ENCODE data around the gene SGCG. TPM values are rescaled to one million over a fixed set of nuclear protein-coding genes. Genes with fewer than 3 reads are reported as not detected.
"Not testable (repeated sequence)": the region's sequence is repeated elsewhere in the genome, so short reads cannot be mapped to it uniquely, and the experiment has no call there.

Gene SGCG
- polyA plus RNA-seq (2012; ENCODE audit: insufficient read depth, insufficient read length), result not detected

- no peak within 1 kb of the TSS for H3K4me3 ChIP-seq (ENCODE audit: low read length)
- no peak for DNase-seq (ENCODE audit: low read depth, low spot score)
Observed at GRCh38 chr13:23180711-23181110, at the start of gene SGCG. Gene SGCG, plus strand, starts transcription at chr13:23180979. Its CDS starts 22,716 bp downstream, at chr13:23203695.

- H3K4me3 ChIP-seq (ENCODE audit: low read length), result no peak overlapping the region
- no peak for DNase-seq (ENCODE audit: low read depth, low spot score)
Observed at GRCh38 chr13:23134542-23134941, 46.2 kb upstream of the SGCG start.

GRCh38 chr13:23140492-23140891, 40.3 kb upstream of the SGCG start:
- no peak for DNase-seq (ENCODE audit: low read depth, low spot score)
- H3K4me3 ChIP-seq (ENCODE audit: low read length), result no peak overlapping the region

- no peak for DNase-seq (ENCODE audit: low read depth, low spot score)
Observed at GRCh38 chr13:23141964-23142363, 38.8 kb upstream of the SGCG start.

GRCh38 chr13:23142607-23143006, 38.2 kb upstream of the SGCG start:
- not testable (repeated sequence) for DNase-seq (ENCODE audit: low read depth, low spot score); H3K4me3 ChIP-seq (ENCODE audit: low read length)

More at GRCh38 chr13:23141964-23142363, 38.8 kb upstream of the SGCG start:
- no peak overlapping the region for H3K4me3 ChIP-seq (ENCODE audit: low read length)

- DNase-seq (ENCODE audit: low read depth, low spot score), result no peak
Observed at GRCh38 chr13:23144431-23144830, 36.3 kb upstream of the SGCG start.

GRCh38 chr13:23146006-23146405, 34.8 kb upstream of the SGCG start:
- H3K4me3 ChIP-seq (ENCODE audit: low read length), result no peak overlapping the region
- no peak for DNase-seq (ENCODE audit: low read depth, low spot score)

More at GRCh38 chr13:23144431-23144830, 36.3 kb upstream of the SGCG start:
- H3K4me3 ChIP-seq (ENCODE audit: low read length), result no peak overlapping the region

GRCh38 chr13:23146811-23147625, 33.8 kb upstream of the SGCG start:
- DNase-seq (ENCODE audit: low read depth, low spot score), result no peak

GRCh38 chr13:23147827-23148226, 33.0 kb upstream of the SGCG start:
- H3K4me3 ChIP-seq (ENCODE audit: low read length), result no peak overlapping the region
- no peak for DNase-seq (ENCODE audit: low read depth, low spot score)

More at GRCh38 chr13:23146811-23147625, 33.8 kb upstream of the SGCG start:
- H3K4me3 ChIP-seq (ENCODE audit: low read length), result no peak overlapping the region

GRCh38 chr13:23157781-23158180, 23.0 kb upstream of the SGCG start:
- no peak overlapping the region for H3K4me3 ChIP-seq (ENCODE audit: low read length)

GRCh38 chr13:23159205-23159759, 21.5 kb upstream of the SGCG start:
- H3K4me3 ChIP-seq (ENCODE audit: low read length), result no peak overlapping the region
- DNase-seq (ENCODE audit: low read depth, low spot score), result no peak

More at GRCh38 chr13:23157781-23158180, 23.0 kb upstream of the SGCG start:
- DNase-seq (ENCODE audit: low read depth, low spot score), result no peak

- DNase-seq (ENCODE audit: low read depth, low spot score), result no peak
Observed at GRCh38 chr13:23159760-23160637, 20.8 kb upstream of the SGCG start.

GRCh38 chr13:23160638-23161480, 19.9 kb upstream of the SGCG start:
- no peak overlapping the region for H3K4me3 ChIP-seq (ENCODE audit: low read length)
- DNase-seq (ENCODE audit: low read depth, low spot score), result no peak

More at GRCh38 chr13:23159760-23160637, 20.8 kb upstream of the SGCG start:
- H3K4me3 ChIP-seq (ENCODE audit: low read length), result no peak overlapping the region

GRCh38 chr13:23161481-23161825, 19.3 kb upstream of the SGCG start:
- H3K4me3 ChIP-seq (ENCODE audit: low read length), result no peak overlapping the region
- no peak for DNase-seq (ENCODE audit: low read depth, low spot score)

GRCh38 chr13:23175920-23176319, 4.9 kb upstream of the SGCG start:
- DNase-seq (ENCODE audit: low read depth, low spot score), result no peak
- H3K4me3 ChIP-seq (ENCODE audit: low read length), result no peak overlapping the region

GRCh38 chr13:23182142-23182541, 1.4 kb downstream of the SGCG start:
- H3K4me3 ChIP-seq (ENCODE audit: low read length), result no peak overlapping the region
- DNase-seq (ENCODE audit: low read depth, low spot score), result no peak

GRCh38 chr13:23183292-23183691, 2.5 kb downstream of the SGCG start:
- H3K4me3 ChIP-seq (ENCODE audit: low read length), result no peak overlapping the region
- DNase-seq (ENCODE audit: low read depth, low spot score), result no peak

GRCh38 chr13:23185542-23185941, 4.8 kb downstream of the SGCG start:
- DNase-seq (ENCODE audit: low read depth, low spot score), result no peak
- H3K4me3 ChIP-seq (ENCODE audit: low read length), result no peak overlapping the region

GRCh38 chr13:23201870-23202269, 21.1 kb downstream of the SGCG start:
- no peak overlapping the region for H3K4me3 ChIP-seq (ENCODE audit: low read length)
- no peak for DNase-seq (ENCODE audit: low read depth, low spot score)

Measured in Jurkat, Clone E6-1 (cell line).